Measurements from ENCODE around the gene PKNOX2.

- TF ChIP-seq CTCF (IDR thresholded peaks at IDR 0.05) (no peak), POLR2AphosphoS5 (IDR thresholded peaks at IDR 0.05) (no peak), EP300 (IDR thresholded peaks at IDR 0.05) (no peak), POLR2A (IDR thresholded peaks at IDR 0.05) (no peak)
Observed at GRCh38 chr11:125239585-125240560, 75.3 kb downstream of the PKNOX2 start.

Measured in gastroesophageal sphincter (tissue), 3 donors.